IPS-NIHi7 (cell line): Measurements from ENCODE around the gene HMGXB3.

Experiments used
- DNase-seq: peaks from one replicate; pipeline ENCODE4 v3.0.0; 2012; ENCODE audit warnings: mixed read lengths; ENCODE audit errors: extremely low spot score

The HMGXB3 gene

GRCh38 chr5:150052226-150052955 is 51.9 kb downstream of the HMGXB3 start:
- no peak for DNase-seq

GRCh38 chr5:150052956-150053712 is 52.6 kb downstream of the HMGXB3 start:
- no peak for DNase-seq

- no peak for DNase-seq
These were observed 53.3 kb downstream of the HMGXB3 start for GRCh38 chr5:150053713-150054392.

GRCh38 chr5:150054569-150054968 is 54.0 kb downstream of the HMGXB3 start:
- no peak for DNase-seq

GRCh38 chr5:150055326-150056074 is 55.0 kb downstream of the HMGXB3 start:
- DNase-seq, result no peak

DNA sequence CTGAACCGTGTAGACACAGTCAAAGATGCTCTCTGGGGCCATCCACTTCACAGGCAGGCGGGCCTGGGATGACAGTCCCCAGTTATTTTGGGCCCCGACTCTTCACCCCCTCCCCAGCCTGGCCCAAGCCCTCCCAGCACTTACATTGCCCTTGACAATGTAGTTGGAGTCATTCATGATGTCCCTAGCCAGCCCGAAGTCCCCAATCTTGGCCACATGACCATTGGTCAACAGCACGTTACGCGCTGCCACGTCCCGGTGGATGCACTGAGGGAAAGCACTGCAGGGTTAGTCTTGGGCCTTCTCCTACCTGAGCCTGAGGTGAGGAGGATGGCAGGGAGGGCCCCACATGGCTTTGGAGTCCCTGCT is 55.5 kb downstream of the HMGXB3 start:
- DNase-seq, result no peak

- DNase-seq, result no peak
These were observed 56.5 kb downstream of the HMGXB3 start for GRCh38 chr5:150057052-150057451.

DNA sequence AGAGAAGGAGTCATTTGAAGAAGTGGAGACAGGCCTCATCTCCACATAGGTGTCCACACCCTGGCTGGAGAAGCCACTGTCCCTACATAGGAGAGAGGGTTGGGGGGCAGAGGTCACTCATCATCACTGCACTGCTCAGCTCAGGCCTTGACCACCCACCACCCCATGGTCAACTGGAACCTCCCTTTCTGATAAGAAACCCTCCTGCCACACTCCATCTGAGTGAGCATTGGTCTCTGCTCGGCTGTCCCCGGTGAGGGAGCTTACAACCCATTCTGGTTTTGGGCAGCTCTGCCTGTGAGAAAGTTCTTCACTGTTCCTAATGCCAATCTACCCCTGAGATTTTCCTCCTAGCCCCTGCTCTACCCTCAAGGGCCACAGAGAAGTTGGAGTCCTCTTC is 57.0 kb downstream of the HMGXB3 start:
- DNase-seq, result no peak

- DNase-seq, result peak; percentile 74
These were observed 57.5 kb downstream of the HMGXB3 start for GRCh38 chr5:150057996-150058395.

DNA sequence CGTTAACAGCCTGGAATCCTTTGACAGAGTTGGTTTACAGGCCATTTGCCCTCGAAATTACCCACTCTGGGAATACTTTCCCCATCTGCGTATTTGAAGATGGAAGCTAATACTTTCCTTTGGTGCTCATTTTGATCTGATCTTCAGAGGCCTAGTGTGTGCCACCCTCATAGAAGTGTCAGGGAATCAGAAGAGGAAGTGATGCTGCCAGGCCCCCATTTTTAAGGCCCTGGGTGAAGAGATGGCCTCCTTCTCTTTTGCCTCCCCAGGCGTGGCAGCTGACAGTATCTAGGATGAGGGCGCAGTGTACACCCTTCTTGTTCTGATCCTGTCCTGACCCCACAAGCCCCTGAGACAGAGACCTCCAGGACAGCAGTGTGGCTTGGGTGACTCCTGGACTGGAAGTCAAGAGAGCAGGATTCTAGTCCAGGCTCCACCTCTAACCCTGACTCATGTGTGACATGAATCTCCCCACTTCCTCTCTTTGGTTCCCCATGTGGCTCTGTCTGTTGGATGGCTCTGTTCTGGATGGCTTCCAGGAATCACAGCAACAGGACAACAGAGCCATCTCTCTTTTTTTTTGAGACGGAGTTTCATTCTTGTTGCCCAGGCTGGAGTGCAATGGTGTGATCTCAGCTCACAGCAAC is 58.1 kb downstream of the HMGXB3 start:
- DNase-seq, result no peak

DNA sequence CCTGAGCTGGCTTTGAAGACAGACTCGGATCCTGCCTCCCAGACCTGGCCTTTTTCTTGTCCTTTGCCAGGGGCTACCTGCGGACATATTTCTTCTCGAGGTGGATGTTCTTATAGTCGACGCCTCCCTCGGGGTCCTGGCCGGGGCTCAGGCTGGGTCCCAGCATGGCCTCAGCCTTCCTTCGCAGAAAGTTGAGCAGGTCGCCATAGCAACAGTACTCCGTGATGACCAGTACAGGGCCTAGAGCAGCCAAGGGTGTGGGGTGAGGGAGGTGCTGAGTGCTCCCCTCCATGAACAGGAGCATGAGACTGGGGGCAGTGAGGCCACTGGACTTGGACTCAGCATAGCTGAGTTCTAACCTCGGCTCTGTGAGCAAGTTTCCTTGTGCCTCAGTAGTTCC is 59.1 kb downstream of the HMGXB3 start:
- DNase-seq, result no peak

DNA sequence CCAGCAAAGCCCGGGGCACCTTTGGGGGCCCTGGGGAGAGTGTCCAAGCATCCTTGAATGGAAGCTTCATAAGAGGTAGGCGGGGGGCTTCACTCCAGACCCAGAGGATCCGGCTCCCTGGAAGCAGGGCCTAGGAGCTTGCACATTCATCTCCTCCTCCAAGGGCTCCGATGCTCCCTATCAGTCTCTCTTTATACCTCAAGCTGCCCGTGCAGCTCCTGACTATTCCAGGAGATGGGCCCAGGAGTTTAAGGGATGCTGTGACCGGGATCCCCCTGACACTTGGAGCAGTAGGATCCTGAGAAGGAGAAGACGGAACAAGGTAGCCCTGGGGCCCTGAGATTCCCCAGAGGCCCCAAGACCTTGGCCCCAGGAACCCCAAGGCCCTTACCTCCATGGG is 59.9 kb downstream of the HMGXB3 start:
- DNase-seq, result no peak

DNA sequence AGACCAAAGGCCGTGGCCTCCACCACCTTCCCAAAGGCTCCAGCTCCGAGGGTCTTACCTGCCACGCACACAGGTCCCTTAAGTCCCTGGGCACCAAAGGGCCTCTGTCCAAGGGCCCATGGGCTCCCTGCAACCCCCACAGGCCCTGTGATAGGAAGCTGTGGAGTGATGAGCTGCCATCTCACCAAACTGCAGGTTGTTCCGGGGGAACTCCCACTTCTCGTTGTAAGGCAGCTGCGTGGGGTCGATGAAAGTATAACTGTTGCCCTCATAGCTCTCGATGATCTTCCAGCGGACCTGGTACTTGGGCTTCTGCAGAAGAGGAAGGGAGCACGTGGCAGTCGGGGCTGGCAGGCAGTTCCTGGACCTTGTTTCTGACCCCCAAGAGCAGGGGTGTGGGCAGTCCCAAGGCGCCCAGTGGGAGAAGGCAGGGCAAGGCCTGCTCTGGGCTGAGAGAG is 61.0 kb downstream of the HMGXB3 start:
- DNase-seq, result no peak

DNA sequence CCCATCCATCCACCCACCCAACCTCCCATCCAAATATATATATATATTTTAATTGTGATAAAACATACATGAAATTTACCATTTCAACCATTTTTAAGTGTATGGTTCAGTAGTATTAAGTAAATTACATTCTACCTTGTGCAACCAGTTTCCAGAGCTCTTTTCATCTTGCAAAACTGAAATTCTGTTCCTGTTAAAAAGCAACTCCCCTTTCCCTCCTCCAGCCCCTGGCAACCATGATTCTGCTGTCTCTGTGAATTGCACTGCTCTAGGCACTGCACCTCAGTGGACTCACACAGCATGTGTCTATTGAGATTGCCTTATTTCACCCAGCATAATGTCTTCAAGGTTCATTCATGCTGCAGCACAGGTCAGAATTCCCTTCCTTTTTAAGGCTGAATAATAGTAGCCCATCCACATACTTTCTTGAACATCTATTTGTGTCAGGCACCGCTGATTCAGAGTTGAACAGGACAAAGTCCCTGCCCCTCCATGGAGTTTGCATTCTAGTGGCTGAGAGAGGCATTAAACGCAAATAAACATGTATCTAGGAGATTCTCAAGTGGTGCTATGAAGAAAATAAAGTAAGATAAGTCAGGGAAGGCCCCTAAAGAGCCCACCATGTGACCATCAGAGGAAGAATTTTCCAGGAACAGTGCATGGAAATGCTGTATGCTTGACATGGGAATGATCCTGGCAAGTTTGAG is 61.8 kb downstream of the HMGXB3 start:
- no peak for DNase-seq

GRCh38 chr5:150063638-150064037 is 63.1 kb downstream of the HMGXB3 start:
- no peak for DNase-seq

DNA sequence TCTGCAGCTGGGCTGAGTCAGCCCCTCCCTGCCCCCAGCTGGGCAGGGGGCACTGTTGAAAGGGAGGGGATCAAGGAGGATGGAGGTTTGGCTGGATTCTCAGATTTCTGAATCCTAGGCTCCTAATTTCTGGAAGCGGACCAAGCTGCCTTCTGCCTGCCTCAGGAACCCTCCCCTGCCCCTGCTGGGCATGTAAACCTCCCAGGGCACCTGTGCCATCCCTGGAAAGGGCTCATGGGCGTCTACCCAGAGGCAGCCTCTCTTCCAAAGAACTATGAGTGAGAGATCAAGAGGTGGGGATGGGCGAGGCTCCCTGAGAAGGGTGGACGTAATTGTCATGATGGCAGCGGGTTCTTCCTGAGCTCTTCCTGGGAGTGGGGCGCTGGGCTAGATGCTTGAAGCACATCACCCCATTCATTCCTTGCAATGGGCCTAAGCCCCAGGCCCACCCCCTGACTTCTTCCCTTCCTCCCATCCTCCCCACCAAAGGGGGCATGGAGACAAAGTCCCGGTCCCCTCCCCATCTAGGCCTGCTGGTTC is 64.2 kb downstream of the HMGXB3 start:
- DNase-seq, result no peak

- no peak for DNase-seq
These were observed 64.8 kb downstream of the HMGXB3 start for GRCh38 chr5:150065346-150065745.

- DNase-seq, result no peak
These were observed 65.3 kb downstream of the HMGXB3 start for GRCh38 chr5:150065886-150066285.

DNA sequence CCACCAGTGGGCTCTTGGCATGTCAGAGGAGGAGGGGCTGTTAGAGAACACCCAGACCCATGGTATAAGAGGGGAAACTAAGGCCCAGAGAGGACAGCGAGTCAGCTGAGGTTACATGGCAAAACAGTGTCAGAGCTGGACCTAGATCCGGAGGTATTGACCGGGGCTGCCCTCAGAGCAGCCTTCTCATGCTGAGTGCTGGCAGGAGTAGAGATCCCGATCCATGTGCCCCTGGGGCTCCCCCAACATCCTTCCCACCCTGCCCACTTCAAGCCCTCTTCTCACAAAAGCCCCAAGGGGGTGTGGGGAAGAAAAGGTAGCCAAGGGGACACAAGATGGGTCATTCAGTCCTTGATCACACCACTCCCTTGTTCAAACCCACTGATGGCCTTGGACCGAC is 65.9 kb downstream of the HMGXB3 start:
- DNase-seq, result no peak

- no peak for DNase-seq
These were observed 66.4 kb downstream of the HMGXB3 start for GRCh38 chr5:150066901-150067396.
